Erythroblast (primary cell): Measurements from ENCODE around the gene BRD7.

Source experiments
- GATA1 ChIP-seq: IDR thresholded peaks from 2 replicates; pipeline ENCODE4 v1.6.1; 2011; ENCODE audit warnings: low read depth, mild to moderate bottlenecking, control low read depth, low read length, moderate library complexity
- POLR2A ChIP-seq: IDR thresholded peaks from 2 replicates; pipeline ENCODE4 v1.6.1; 2011; ENCODE audit warnings: mild to moderate bottlenecking, low read length

DNA sequence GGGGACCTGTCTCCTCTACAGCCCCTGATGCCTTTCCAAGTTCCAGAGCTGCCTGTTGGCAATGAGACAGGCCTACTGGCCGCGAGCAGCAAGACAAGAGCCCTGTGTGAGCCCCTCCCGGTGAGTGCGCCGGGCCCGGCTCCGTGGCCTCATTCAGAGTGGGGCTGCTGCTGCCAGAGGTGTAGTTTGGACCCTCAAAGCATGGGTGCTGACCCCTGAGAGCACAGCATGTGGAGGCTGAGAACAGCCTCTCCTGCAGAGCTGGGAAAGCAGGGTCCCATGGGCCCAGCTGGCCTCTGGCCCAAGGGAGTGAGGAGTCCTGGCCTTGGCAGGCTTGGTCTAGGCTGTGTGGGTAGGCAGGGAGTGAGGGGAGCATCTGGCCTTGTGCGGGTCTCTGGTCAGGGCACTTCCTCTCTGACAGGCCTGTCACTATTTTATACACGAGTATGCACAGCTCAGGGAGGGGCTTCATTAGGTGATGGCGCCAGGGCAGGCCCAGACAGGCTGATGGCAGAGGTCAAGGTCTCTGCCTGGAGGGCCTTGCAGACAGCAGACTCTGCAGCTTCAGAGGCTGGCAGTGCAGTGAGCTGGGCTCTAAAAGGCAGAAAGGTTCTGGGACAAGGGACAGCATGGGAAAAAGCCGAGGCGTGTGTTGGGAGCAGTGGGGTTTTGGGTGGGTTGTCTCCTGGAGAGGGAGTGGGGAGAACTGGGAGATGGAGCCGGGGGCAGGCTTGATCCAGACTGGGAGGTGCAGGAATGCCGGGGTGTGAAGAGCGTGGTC is 59.1 kb downstream of the BRD7 start:
- no peak for TF ChIP-seq POLR2A
- no peak for TF ChIP-seq GATA1
